HG03575 (cell line): ENCODE results near the gene FAM118A.

Source experiments
- ATAC-seq: cut with Tn5 transposase; IDR thresholded peaks from one replicate; pipeline ENCODE4 v1.9.1; 2021; ENCODE audit not compliant: unreplicated experiment, insufficient number of reproducible peaks, low FRiP score; ENCODE audit errors: extremely low read depth

Gene FAM118A

DNA sequence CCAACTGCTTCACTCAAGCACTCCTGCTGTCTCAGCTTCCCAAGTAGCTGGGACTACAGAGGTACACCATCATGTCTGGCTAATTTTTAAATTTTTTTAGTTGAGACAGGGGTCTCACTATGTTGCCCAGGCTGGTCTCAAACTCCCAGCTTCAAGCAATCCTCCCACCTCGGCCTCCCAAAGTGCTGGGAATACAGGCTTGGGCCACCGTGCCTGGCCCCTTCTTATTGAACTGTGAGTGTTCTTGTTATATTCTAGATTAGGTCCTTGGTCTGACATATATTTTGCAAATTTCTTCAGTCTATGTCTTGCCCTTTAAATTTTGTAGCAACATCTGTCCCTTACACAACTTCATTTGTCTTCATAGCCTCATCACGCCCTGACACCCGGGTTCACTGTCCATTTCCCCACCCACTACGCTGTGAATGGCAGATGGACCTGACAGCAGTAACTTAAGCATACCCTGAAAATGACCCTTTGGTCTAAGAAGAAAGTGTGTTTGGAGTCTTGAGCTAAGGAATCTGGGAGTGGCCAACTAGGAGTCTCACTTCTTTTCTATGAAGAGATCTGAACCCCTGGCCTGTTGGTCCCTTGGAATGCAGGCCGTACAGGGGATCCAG, 4.2 kb upstream of the FAM118A start:
- ATAC-seq, result no peak

DNA sequence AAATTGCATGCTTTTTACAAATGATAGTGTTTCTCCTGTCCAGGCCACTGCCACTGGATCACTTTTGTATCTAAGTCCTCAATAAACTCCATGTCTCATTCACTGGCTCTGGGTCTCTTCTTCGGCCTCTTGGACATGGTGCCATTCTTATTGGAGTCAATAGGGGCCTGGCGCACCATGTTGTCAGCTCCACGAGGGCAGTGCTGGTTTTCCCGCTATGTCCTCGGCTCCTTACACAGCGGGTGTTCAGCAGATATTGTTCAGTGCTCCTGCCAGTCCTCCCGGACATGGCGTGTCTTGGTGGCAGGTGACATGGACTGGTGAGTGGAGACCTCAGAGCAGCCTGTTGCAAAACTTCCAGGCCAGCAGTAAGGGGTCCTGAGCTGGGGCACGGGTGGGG, 3.6 kb upstream of the FAM118A start:
- ATAC-seq, result no peak

DNA sequence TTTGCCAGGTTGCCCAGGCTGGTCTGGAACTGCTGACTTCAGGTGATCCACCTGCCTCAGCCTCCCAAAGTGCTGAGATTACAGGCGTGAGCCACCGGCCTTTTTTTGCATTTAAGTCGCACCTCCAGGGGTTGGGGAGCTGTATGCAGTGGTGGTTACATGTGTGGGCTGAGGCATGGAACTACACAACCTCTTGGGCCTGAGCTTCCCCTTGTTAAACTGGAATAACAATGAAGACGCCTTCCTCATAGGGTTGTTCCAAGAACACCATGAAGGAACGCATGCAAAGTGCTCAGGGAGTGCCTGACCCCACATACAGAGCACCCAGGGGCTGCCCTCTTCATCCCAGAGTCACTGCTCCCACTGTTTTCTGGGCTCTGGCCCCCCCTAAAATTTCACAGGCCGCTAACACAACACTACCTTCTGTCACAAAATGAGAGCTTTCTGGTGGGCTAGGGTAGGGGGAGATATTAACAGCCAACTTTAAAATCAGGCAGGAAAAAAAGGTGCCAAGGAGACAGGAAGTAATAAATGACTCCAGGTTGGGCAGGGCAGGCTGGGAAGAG, 1.3 kb upstream of the FAM118A start:
- no peak for ATAC-seq

DNA sequence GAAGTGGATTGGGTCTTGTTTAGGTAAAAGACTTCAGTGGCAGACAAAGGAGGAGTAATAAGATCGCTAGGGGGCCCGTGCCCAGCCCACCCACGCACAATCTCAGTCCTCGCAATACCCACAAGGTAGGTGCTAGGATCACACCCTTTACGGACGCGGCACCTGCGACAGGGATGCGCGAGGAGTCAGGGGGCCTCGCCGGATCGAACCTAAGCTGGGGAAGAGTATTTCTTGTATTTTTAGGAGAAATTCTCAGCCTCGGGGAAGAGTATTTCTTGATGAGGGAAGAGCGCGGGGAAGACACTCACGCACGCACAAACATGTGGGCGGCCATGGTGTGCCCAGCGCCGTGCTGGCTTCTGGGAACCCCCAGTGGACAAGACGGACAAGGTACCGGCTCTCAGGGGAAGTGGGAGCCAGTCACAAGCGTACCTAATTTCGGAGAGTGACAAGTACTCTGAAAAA, 745 bp upstream of the FAM118A start:
- no peak for ATAC-seq

DNA sequence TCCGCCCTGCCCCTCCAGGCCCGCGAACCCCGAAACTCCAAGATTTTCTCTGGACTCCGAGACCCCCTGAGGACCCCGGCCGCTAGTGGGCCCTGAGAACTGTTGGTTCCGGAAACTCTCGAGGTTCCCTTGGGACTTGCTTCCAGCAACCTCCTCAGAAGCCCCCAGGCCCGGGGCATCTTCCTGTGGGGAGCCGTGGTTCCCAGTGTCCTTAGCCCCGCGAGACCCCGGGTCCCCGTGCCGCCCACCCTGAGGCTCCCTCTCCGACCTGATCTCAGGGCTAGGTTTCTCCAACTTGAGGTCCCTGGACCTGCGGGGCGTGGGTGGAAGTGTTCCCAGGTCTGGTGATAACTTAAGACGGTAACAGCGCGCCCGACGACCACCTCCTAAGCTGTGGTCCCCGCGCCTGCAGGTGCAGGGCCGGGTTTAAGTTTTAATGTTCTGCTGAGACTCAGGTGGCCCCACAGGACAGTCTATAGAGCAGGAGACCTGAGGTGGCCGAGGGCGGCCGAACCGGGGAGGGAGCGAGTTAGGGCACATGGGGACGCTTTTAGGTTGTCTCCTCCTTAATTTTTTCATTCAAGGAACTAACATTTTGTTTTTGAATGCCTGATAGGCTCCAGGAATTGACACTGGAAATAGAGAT, 720 bp downstream of the FAM118A start:
- ATAC-seq, result no peak

DNA sequence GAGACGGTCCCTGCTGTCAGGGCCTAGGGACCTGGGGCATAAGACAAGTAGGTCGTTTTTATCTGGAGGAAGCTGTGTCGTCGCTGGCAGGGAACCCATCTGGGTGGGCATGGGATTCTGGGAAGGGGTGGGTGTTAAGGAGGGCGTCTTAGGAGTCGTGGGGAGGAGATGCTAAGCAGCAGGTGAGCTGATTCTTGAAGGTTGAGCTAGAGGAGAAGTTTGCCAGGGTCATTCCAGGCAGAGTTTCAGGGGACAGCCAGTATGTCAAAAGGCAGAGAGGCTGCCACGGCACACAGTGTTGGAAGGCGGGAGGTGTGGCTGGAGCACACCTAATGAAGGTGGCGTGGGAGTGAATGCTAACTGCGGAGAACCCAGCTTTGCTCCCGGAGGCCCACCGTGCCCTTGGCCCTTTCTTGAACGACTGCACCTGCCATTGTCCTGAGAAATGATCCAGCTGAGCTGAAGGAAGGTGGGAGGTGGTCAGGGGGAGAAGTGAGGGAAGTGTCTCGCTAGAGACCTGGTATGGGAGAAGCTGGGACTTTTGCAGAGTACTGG, 1.3 kb downstream of the FAM118A start:
- no peak for ATAC-seq

DNA sequence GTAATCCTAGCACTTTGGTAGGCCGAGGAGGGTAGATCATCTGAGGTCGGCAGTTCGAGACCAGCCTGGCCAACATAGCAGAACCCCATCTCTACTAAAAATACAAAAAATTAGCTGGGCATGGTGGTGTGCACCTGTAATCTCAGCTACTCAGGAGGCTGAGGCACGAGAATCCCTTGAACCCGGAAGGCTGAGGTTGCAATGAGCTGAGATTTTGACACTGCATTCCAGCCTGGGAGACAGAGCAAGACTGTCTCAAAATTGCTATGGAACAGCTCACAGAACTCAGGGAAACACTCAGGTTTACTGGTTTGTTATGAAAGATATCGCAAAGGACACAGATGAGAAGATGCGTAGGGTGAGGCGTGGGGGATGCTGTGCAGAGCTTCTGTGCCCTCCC, 2.7 kb downstream of the FAM118A start:
- no peak for ATAC-seq

DNA sequence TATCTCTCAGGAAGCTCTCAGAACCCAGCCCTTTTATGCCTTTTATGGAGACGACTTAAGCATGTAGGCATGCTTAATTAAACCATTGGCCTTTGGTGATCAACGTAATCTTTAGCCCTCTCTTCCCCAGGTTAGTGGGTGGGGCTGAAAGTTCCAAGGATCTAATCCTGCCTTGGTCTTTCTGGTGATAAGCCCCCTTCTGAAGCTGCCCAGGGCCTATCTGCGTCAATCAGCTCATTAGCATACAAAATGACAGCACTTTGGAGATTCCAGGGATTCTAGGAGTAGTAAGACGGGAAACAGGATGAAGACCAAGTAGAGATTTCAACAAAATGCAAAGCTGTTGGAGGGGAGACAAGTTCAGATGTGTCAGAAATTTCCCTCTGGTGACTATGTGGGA, 3.1 kb downstream of the FAM118A start:
- no peak for ATAC-seq

DNA sequence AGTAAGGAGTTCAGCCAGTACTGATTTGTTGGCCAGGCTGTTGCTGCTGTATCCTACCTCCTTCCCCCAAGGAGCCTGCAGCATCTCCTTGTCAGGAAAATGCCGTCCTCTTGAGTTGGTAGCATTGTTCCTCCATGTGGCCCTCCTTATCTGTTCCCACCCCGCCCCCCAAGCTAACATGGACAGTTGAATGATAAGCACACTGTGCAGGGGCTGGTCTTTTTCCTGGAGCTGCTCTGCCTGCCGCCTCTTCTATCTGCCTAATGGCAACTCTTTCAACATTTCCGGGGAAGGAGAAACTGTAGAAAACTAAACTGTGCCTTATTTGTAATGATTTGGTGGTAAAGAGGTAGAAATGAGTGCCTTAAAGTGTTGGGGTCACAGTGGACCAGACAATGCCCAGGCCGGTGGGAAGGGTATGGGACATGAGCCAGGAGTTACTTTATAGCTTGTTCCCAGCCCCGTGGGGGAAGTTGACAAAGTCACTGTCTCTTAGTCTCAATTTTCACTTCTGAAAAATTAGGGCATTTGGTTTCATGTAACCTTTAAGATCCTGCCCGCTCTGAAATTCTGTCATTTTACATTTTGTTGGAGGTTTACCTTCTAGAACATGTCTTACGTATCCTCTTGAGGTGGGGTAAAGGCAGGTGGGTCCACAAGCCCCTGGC, 4.5 kb downstream of the FAM118A start:
- no peak for ATAC-seq

DNA sequence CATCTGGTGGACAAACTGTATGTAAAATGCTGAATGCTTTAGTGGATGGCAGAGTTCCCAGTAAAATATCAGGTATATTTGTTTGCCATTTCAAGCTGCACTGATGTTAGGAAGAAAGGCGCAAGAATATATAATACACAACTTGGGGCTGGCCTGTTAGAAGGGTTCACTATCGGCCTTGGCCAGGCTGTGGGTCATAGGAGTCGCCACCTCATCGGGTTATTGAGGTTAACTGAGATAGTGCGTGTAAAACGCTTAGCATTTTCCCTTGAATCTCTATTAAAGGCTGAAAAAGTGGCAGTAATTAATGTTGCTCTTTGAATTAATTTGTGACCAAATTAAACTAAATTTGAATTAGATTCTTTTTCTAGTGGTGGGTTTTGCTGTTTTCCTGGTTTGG, 5.1 kb downstream of the FAM118A start:
- no peak for ATAC-seq

DNA sequence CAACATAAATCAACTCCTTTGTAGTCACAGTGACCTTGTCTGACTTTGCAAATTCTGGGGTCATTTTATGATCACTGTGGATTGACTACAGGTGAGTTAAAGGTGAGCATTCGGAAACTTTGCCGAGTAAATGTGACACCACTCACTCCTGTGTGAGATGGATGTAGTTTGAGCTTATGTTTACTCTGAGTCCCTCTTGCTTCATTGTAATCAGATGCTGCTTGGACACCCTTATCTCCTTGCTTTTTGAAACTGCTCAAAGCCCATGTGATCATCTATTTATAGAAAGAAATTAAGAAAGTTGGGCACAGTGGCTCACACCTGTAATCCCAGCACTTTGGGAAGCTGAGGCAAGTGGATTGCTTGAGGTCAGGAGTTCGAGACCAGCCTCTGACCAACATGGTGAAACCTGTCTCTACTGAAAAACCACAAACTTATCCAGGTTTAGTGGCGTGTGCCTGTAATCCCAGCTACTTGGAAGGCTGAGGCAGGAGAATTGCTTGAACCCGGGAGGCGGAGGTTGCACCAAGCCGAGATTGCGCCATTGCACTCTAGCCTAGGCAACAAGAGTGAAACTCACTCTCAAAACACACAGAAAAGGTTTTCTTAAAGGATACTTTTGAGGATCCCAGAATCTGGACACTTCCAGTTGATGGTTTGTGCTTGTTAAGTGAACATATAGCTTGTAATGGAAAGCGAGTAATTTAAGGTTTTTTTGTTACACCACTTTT, 7.2 kb downstream of the FAM118A start:
- no peak for ATAC-seq

DNA sequence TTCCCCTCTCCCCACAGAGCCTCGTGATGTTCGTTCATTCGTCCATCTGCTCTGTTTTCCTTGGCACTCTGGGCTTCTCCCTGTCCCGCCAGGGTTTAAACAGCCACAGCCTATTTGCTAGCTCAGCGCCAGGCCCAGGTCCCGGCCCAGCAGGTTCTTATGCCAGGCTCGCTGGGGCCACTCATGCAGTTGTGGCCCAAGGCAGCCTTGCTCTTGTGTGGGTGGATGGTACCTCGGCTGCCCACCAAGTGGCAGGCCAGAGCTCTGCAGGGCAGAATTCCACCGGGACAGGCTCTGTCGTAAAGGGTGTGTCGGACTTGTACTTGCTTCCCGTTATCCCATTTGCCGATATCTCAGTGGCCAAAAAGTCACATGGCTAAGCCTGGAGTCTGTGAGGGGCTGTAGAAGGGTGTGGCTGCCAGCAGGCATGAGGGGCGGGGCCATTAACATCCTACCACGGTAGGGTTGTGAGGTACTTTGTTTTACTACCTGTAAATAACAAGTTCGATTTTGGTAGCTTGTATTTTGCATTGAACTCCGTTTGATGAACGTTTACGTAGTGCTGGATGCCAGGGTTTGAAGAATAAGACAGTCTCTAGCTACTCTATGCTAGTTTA, 7.9 kb downstream of the FAM118A start:
- no peak for ATAC-seq

DNA sequence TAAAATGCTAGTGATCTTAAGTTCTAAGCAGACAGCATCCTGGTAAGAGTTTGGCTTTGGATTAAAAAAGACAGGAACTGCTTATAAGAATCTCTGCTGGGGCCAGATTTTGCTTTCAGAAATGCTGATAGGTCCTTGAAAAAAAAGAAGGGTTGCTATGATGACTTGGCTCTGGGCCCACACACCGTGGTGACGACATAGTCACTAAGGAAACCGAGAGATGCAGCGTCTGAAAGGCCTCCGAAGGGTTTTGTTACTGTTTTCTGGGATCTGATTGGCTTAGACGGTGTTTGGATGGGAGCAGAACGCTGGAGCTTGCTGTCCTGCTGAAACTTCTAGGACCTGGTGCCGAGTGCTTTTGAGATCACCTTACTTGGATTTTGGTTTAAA, 8.4 kb downstream of the FAM118A start:
- ATAC-seq, result no peak

DNA sequence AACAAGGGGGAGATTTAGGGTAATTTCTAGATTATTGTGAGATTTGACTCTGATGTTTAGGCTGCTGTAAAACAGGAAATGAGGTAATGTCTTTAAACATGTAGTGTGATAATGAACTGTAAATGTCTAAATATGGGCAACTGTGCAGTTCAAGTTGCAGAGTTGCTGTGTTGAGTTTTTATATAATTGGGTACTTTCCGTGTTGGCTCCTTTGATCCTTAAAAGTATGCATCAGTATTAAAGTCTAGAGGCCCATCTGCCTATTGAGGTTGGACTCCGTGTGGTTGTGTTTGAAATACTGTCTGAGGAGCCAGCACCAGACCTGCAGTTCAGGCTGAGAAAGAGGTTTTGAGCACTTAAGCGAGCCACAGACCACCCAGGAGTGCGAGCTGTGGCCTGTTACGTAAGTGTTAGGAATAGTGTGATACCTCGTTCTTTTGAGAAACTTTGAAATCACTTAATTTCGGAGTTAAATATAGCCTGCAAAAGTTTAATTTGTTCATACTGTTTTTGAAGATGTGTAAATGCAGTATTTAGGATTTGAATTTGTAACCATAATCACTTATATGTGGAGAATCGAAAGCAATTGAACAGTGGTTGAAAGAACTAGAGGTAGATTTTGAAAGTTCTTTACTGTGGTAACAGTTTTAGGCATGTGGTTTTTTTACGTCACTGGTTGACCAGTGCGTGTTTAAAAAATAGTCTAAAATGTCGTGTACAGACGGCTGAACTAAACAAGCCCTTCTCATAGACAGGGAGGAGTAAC, 9.0 kb downstream of the FAM118A start:
- ATAC-seq, result no peak

DNA sequence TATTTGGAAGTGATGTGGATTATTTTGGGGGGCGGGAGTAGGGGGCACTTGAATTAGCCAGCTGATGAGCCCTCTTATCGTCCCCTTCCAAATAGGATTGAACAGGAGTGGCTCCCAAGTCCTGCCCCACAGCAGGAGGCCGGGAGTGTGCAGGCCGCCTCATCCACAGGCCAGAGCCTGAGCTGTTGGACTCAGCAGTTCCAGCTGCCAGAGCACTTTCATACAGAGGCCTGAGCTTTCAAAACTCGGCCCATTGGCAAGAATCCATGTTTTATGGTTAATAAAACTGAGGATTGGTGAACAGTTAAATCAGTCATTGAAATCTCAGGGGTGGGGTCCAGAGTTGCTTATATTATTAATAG, 9.6 kb downstream of the FAM118A start:
- ATAC-seq, result no peak

DNA sequence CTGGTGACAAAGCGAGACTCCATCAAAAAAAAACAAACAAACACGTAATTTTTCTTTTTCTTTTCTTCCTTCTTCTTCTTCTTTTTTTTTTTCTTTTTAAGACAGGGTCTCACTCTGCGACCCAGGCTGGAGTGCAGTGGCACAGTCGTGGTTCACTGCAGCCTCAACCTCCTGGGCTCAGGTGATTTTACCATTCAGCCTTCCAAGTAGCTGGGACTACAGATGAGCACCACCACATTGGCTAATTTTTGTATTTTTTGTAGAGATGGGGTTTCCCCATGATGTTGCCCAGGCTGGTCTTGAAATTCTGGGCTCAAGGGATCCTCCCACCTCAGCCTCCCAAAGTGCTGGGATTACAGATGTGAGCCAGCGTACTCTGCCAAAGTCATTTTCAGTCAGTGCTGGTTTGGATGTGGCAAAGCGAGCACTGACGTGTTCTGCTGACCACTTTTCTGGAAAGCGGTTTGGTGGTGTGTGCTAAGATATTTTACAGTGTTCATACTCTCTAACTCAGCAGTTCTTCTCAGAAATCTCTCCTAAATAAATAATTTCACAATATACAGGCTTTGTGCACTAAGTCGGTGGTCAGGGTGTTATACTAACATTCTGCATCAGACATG, 10.7 kb downstream of the FAM118A start:
- no peak for ATAC-seq

DNA sequence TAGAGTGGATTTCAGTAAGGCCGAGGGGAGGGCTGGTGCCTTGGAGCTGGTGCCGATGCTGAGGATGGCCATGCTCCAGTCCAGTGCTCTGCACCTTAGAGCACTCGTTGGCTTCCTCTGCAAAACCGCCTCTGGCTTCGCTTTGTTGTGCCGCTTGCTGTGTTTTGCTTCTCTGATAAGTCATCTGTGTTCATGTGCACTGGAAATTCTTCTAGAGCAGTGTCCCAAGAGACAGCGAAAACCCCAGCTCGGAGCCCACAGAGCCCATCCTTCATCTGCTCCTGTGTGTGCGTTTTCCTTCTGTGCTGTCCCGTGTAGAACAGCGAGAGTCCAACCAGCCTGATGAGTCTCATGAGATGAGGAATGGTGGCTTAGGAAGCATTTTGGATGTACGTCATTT, 12.1 kb downstream of the FAM118A start:
- no peak for ATAC-seq
